Upper lobe of left lung (tissue), 4 donors: ENCODE data around the gene CDKL1.
"Not testable (repeated sequence)": the region's sequence is repeated elsewhere in the genome, so short reads cannot be mapped to it uniquely, and the experiment has no call there.

Experiments
- CTCF ChIP-seq, 6 experiments: fragments of 450-650 bp in 4 of 6; fragments of 200-600 bp in 2 of 6; sonication (generic) in 2 of 6; IDR thresholded peaks; one replicate each; pipeline ENCODE4 v1.5.1; 2016 to 2019; ENCODE audit warnings: antibody characterized with exemption in 6 of 6
- EP300 ChIP-seq, 4 donors: sonication (generic); formaldehyde crosslinking; IDR thresholded peaks; one replicate each; pipeline ENCODE4 v1.5.1; 2017; ENCODE audit warnings: antibody characterized with exemption in 4 of 4, control low read depth in 2 of 4

DNA sequence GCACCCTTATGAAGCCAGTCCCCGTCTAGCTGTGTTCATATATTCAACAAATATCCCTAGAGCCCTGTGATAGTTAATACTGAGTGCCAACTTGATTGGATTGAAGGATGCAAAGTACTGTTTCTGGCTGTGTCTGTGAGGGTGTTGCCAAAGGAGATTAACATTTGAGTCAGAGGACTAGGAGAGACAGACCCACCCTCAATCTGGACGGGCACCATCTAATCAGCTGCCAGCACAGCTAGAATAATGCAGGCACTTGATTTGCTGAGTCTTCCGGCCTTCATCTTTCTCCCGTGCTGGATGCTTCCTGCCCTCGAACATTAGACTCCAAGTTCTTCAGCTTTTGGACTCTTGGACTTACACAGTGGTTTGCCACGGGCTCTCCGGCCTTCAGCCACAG lies 31.1 kb downstream of the CDKL1 start:
- not testable (repeated sequence) for TF ChIP-seq CTCF, EP300 (IDR thresholded peaks at IDR 0.05)
